ENCODE results near the gene KLHL34. TPM values are rescaled to one million over a fixed set of nuclear protein-coding genes. Genes with fewer than 3 reads are reported as not detected.

KLHL34 gene
- total RNA-seq, 2 donors from 2014 or later, result 0.05 TPM; not detected in 1

- H3K4me3 ChIP-seq, result no peak overlapping the region
- no peak for DNase-seq (ENCODE audit: low spot score)
- 75% methylated on average over 6 of the region's 23 CpGs for WGBS
These were observed 616 bp upstream of the KLHL34 start for GRCh38 chrX:21658746-21659145.

GRCh38 chrX:21657318-21658151, 595 bp downstream of the KLHL34 start:
- no peaks in the 10 kb centered on the region for H3K36me3 ChIP-seq

More at GRCh38 chrX:21658746-21659145, 616 bp upstream of the KLHL34 start:
- Histone ChIP-seq H3K36me3 (no peaks in the 10 kb centered on the region), H3K4me1 (replicated peaks) (no peaks in the 10 kb centered on the region), H3K27me3 (replicated peaks; ENCODE audit: insufficient read depth) (no peaks in the 10 kb centered on the region), H3K27ac (no peak overlapping the region), H3K9me3 (no peaks in the 10 kb centered on the region)
- TF ChIP-seq POLR2AphosphoS5 (IDR thresholded peaks at IDR 0.05) (no peak), POLR2A (IDR thresholded peaks at IDR 0.05) (no peak), CTCF (IDR thresholded peaks at IDR 0.05) (no peak)
- intact Hi-C loops (cut with DNase I), result no loop called here

GRCh38 chrX:21656587-21657317, 1.4 kb downstream of the KLHL34 start:
- no peaks in the 10 kb centered on the region for H3K4me1 ChIP-seq (replicated peaks)
- no peaks in the 10 kb centered on the region for H3K36me3 ChIP-seq
- DNase-seq (ENCODE audit: low spot score), result no peak
- H3K27me3 ChIP-seq (replicated peaks; ENCODE audit: insufficient read depth), result no peaks in the 10 kb centered on the region
- no peak overlapping the region for H3K27ac ChIP-seq
- WGBS, result 51% methylated on average over 20 of the region's 61 CpGs
- TF ChIP-seq POLR2AphosphoS5 (IDR thresholded peaks at IDR 0.05) (no peak), POLR2A (IDR thresholded peaks at IDR 0.05) (no peak)
- intact Hi-C loops (cut with DNase I), result no loop called here
- H3K4me3 ChIP-seq, result no peak overlapping the region
- no peaks in the 10 kb centered on the region for H3K9me3 ChIP-seq

More at GRCh38 chrX:21657318-21658151, 595 bp downstream of the KLHL34 start:
- intact Hi-C loops (cut with DNase I), result no loop called here
- Histone ChIP-seq H3K4me1 (replicated peaks) (no peaks in the 10 kb centered on the region), H3K27ac (no peak overlapping the region), H3K9me3 (no peaks in the 10 kb centered on the region), H3K4me3 (no peak overlapping the region), H3K27me3 (replicated peaks; ENCODE audit: insufficient read depth) (no peaks in the 10 kb centered on the region)
- no peak for DNase-seq (ENCODE audit: low spot score)
- WGBS, result 54% methylated on average over 36 of the region's 57 CpGs
- TF ChIP-seq POLR2A (IDR thresholded peaks at IDR 0.05) (no peak), CTCF (IDR thresholded peaks at IDR 0.05) (no peak), POLR2AphosphoS5 (IDR thresholded peaks at IDR 0.05) (no peak)

GRCh38 chrX:21655901-21656586, 2.1 kb downstream of the KLHL34 start:
- Histone ChIP-seq H3K4me1 (replicated peaks) (no peaks in the 10 kb centered on the region), H3K27me3 (replicated peaks; ENCODE audit: insufficient read depth) (no peaks in the 10 kb centered on the region), H3K4me3 (no peak overlapping the region), H3K27ac (no peak overlapping the region), H3K36me3 (no peaks in the 10 kb centered on the region), H3K9me3 (no peaks in the 10 kb centered on the region)
- 59% methylated on average over 49 of the region's 76 CpGs for WGBS
- no peak for DNase-seq (ENCODE audit: low spot score)
- intact Hi-C loops (cut with DNase I), result no loop called here
- no peak for TF ChIP-seq POLR2A (IDR thresholded peaks at IDR 0.05)
- no peak for TF ChIP-seq CTCF (IDR thresholded peaks at IDR 0.05)
- no peak for TF ChIP-seq POLR2AphosphoS5 (IDR thresholded peaks at IDR 0.05)

GRCh38 chrX:21645886-21646285, 12.2 kb downstream of the KLHL34 start:
- TF ChIP-seq CTCF (IDR thresholded peaks at IDR 0.05), result no peak
- TF ChIP-seq POLR2AphosphoS5 (IDR thresholded peaks at IDR 0.05), result no peak
- TF ChIP-seq POLR2A (IDR thresholded peaks at IDR 0.05), result no peak

More at GRCh38 chrX:21645886-21646285, 12.2 kb downstream of the KLHL34 start:
- Histone ChIP-seq H3K27ac (no peak overlapping the region), H3K36me3 (no peaks in the 10 kb centered on the region), H3K4me1 (replicated peaks) (no peaks in the 10 kb centered on the region), H3K27me3 (replicated peaks; ENCODE audit: insufficient read depth) (no peaks in the 10 kb centered on the region), H3K9me3 (no peaks in the 10 kb centered on the region), H3K4me3 (no peak overlapping the region)
- DNase-seq (ENCODE audit: low spot score), result no peak
- intact Hi-C loops (cut with DNase I), result no loop called here
- WGBS, result 87% methylated on average over 3 of the region's 3 CpGs
